Measurements from ENCODE around the gene FOCAD. TPM values are rescaled to one million over a fixed set of nuclear protein-coding genes. Genes with fewer than 3 reads are reported as not detected.

Gene FOCAD
- total RNA-seq, 1 donor from 2014 or later = 28.7 TPM

GRCh38 chr9:20981486-20981885, 297.4 kb downstream of the FOCAD start:
- ATAC-seq (ENCODE audit: poor library complexity) (no peak), DNase-seq (no peak)
- intact Hi-C loops (cut with DNase I) = no loop called here

DNA sequence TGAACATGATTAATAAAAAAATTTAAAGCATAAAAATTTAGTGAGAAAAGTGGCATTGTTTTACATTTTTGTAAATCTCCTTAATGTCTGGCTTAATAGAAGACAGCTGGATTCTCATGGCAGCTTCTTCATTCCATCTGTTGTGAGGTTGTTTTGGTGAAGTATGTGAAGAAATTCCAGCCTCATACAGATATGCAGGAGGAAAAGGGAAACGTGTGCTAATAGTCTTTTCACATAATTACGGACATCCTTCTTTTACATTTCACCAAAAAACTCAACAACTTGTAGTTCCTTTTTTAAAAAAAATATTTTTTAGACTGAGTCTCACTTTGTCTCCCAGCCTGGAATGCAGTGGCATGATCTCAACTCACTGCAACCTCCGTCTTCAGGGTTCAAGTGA, 300.4 kb downstream of the FOCAD start:
- no peak for DNase-seq
- ATAC-seq (ENCODE audit: poor library complexity) = no peak
- intact Hi-C loops (cut with DNase I) = no loop called here

DNA sequence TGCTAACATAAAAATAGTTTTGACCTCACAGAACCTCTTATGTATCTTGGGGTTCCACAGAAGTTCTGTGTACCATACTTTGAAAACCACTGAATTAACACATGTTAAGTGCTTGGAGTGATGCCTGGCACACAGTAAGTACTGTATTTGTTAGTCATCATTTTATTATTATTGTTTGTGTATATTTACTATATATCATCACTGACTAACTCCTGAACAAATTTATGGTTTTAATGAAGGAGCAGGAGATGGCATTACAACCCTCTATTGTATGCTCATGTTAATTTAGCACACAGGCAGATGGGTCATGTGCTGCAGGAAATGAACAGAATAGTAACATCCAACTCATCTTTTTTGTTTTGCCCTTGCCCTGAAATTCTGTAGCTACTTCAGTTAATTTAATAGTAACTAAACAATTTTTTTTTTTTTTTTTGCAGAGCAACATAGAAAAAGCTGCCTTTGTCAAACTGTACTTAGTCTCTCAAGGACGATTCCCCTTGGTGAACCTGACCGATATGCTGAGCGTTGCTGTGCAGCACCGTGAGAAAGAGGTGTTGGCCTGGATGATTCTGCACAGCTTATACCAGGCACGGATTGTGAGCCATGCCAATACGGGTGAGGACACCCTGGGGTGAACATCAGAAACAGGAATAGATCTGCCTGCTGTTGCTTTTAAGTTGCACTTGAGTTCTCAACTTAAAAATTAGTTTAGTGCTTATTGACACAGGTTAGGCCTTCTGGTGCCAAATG, 302.0 kb downstream of the FOCAD start:
- DNase-seq (no peak), ATAC-seq (ENCODE audit: poor library complexity) (no peak)
- intact Hi-C loops (cut with DNase I) = no loop called here

- no peak for ATAC-seq (ENCODE audit: poor library complexity)
Observed at GRCh38 chr9:20987521-20987920, 303.5 kb downstream of the FOCAD start.

DNA sequence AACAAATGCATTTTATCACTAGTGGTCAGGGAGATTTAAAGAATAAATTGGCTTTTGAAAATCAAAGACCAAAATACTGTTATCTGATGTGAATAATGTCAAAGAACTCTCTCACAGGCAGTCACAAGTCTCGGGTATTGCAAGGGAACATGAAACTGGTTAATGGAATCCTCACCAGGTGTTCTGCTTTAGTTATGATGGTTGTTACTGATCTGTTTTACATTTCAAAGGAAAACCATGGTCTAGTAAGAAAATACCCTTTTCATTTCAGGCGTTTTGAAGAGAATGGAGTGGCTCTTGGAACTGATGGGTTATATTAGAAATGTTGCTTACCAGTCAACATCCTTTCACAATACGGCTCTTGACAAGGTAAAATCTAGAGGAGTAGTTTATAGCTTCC, 304.0 kb downstream of the FOCAD start:
- DNase-seq (no peak), ATAC-seq (ENCODE audit: poor library complexity) (no peak)
- intact Hi-C loops (cut with DNase I) = no loop called here

More at GRCh38 chr9:20987521-20987920, 303.5 kb downstream of the FOCAD start:
- intact Hi-C loops (cut with DNase I) = no loop called here
- DNase-seq = no peak

GRCh38 chr9:20988671-20989315, 304.7 kb downstream of the FOCAD start:
- intact Hi-C loops (cut with DNase I) = no loop called here
- ATAC-seq (ENCODE audit: poor library complexity) (no peak), DNase-seq (no peak)

DNA sequence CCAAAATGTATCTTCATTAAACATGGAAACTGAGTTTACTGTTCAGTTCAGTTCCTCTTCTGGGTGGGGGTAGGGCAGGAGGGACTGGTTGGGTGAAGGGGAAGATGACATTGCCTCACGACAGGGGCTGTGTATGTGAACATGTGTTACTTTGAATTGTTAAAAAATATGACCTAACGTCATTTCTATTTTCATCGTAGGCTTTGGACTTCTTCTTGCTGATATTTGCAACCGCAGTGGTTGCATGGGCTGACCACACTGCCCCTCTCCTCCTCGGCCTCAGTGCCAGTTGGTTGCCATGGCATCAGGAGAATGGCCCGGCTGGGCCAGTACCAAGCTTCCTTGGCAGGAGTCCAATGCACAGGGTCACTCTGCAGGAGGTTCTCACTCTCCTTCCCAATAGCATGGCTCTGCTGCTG, 305.9 kb downstream of the FOCAD start:
- intact Hi-C loops (cut with DNase I) = no loop called here
- ATAC-seq (ENCODE audit: poor library complexity) = peak; percentile 66
- DNase-seq = peak; percentile 66

DNA sequence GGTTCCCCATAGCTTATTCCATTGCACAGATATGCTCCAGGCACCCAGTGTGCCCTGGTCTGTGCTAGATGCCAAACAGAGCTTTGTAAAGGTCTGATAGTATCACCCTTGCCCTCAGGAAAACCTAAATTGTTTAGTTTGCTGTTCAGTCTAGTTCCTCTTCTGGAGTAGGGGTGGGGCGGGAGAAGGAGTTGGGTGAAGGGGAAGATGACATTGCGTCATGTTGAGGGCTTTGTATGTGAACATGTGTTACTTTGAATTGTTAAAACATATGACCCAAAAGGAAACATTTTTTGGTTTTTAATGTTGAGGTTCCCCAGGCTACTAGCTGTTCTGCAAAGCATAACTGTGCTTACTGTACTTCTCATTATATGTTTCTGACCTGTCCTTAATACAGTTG, 306.8 kb downstream of the FOCAD start:
- ATAC-seq (ENCODE audit: poor library complexity) (peak; percentile 69), DNase-seq (peak; percentile 38)
- intact Hi-C loops (cut with DNase I) = no loop called here

GRCh38 chr9:20994486-20994885, 310.4 kb downstream of the FOCAD start:
- DNase-seq (no peak), ATAC-seq (ENCODE audit: poor library complexity) (no peak)
- intact Hi-C loops (cut with DNase I) = no loop called here

- DNase-seq (no peak), ATAC-seq (ENCODE audit: poor library complexity) (no peak)
- intact Hi-C loops (cut with DNase I) = no loop called here
Observed at GRCh38 chr9:20995616-20996015, 311.6 kb downstream of the FOCAD start.

- no peak for DNase-seq
- ATAC-seq (ENCODE audit: poor library complexity) = no peak
- intact Hi-C loops (cut with DNase I) = no loop called here
Observed at GRCh38 chr9:20996809-20997208, 312.8 kb downstream of the FOCAD start.

- ATAC-seq (ENCODE audit: poor library complexity) = no peak
- no peak for DNase-seq
- intact Hi-C loops (cut with DNase I) = no loop called here
Observed at GRCh38 chr9:20997503-20998076, 313.5 kb downstream of the FOCAD start.

GRCh38 chr9:21001581-21001980, 317.5 kb downstream of the FOCAD start:
- intact Hi-C loops (cut with DNase I) = no loop called here
- no peak for ATAC-seq (ENCODE audit: poor library complexity)
- no peak for DNase-seq

DNA sequence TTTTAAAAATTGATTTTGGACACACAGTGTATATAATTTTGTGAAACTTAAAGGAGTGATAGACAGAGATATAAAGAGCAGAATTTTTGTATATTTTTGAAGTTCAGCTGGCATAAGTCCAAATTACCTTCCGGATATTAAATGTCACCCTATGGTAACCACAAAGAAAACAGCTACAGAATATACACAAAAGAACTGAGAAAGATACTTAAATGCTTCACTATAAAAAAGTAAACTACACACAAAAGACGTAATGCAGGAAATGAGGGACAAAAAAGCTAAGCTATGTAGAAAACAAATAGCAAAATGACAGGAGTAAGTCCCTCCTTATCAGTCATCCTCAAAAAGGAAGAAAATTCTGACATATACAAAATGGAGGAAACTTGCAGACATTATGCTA, 318.0 kb downstream of the FOCAD start:
- ATAC-seq (ENCODE audit: poor library complexity) (no peak), DNase-seq (no peak)
- intact Hi-C loops (cut with DNase I) = no loop called here

DNA sequence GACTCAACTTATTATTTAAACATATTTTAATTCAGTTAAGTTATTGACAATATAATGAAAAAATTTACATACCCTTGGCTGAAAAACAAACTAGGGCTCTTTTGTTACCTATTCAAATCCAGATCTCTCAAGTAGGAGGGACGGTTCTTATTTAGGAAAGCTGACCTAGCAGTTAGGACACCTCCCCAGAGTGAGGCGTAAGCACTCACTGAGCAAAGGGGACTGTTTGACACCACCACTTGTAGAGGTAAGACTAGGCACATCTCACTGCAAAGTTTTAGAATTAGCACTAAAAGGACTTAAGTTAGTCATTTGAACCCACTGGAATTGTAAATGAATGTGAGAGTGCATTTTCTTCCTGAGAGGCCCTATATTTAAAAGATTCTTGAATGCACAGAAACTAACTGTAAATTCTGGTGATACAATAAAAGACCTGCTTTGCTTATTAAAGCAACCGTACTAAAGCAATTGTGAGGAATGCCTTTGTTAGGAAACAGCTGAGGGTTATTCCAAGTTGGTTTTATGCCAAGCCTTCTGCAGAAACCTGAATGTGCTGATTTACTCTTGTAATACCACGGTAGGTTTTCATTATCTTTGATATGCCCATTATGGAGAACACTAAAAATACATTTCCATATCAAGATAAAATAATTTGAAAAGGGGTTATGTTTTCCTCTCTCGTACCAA, 331.2 kb downstream of the FOCAD start:
- no peak for ATAC-seq (ENCODE audit: poor library complexity)
- no peak for DNase-seq
- intact Hi-C loops (cut with DNase I) = no loop called here

DNA sequence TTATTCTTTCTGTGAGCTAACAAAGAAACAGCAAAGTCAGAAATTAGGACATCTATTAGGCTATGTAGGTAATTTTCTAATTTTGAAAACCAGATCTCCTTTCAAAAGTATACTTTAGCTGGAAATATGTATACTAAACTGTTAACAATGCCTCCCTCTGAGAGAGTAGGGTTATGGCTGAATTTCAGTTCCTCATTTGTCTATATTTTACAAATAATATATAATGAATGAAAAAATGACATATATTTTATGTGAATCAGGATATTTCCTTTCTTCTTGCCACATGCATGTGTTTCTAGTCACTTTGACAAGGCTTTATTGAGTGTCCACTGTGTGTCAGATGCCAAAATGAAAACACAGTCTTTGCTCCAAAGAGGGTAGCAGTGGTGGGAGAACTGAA, 331.9 kb downstream of the FOCAD start:
- DNase-seq = no peak
- intact Hi-C loops (cut with DNase I) = no loop called here
- no peak for ATAC-seq (ENCODE audit: poor library complexity)

DNA sequence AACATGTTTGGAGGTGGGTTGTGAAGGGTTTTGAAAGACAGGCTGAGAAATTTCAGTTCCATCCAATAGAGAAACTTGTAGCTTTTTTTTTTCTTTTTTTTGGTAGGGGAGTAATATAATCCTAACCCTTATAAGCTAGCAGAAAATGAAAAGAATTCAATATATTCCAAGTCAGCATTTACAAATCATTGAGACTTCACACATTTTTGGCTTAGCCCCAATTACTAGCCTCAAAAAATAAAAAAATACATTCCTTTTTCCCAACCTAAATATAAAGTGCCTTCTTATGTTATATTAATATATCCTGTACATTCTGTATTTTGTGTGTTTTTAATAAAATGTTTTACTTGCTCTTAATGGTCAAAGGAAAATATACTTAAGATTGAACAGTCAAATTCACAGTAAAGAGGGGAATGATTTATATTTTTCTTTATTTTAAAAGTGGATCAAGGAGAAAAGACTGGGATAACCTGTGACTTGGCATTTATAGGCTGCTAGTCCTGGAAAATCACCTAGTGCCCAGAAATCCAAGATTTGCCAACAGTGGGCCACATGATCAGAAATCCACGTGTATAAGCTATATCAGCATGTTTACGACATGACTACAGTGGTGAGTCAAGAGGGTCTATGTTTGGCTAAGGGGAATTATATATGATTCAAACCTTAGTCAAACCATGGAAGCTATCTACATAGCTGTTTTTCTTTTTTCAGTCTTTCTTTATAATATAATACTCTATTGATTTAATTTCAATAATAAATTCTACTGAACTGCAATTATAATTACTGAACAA, 332.8 kb downstream of the FOCAD start:
- no peak for DNase-seq
- intact Hi-C loops (cut with DNase I) = no loop called here
- no peak for ATAC-seq (ENCODE audit: poor library complexity)

DNA sequence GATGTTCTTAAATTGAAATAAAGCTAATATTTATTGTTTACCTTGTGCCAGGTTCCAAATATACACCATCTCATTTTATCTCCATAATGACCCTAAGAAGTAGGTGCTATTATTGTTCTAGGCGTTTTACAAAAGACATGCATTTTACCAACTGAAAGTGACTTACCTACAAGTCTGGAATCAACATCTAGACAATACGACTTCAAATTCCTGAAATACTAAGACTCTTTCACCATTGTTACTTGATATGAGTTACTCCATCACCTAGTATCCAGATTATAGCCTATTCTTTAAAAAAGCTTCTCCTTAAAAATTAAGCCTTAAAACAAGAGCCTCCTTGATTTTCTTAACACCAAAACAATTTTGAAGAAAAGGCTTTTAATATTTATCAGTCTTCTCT, 334.1 kb downstream of the FOCAD start:
- ATAC-seq (ENCODE audit: poor library complexity) = no peak
- intact Hi-C loops (cut with DNase I) = no loop called here
- DNase-seq = no peak

DNA sequence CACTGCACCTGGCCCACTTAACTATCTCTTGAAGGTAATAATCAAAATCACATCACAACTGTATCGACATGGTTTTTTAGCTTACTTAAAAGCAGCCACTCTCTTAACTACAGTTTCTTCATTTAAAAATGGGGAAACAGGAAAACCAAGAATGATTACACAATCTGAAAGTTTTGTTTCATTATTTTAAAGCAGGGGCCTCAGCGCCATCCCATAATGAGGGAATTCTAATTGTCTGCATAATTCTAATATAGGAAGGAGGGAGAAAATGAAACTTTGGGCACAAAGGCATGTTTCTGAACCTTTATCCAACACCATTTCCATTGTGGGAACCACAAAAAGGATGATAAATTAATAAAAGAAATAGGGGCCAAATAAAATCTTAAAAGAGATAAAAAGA, 339.8 kb downstream of the FOCAD start:
- ATAC-seq (ENCODE audit: poor library complexity) (peak; percentile 18), DNase-seq (no peak)
- intact Hi-C loops (cut with DNase I) = no loop called here
